OCI-LY7 (cell line): ENCODE data around the gene COL6A3. TPM values are rescaled to one million over a fixed set of nuclear protein-coding genes. Genes with fewer than 3 reads are reported as not detected.

Experiments used
- BruUV-seq: library from RNA; stranded (reverse); fragments of 400-500 nt; replicated peaks from 2 replicates; lab custom pipeline; 2021; lab: Mats Ljungman, UMichigan
- CTCF ChIA-PET: fragments of 300-600 bp; sonication (Branson Sonifier 250); formaldehyde crosslinking; loops from one replicate; lab custom pipeline; 2022; ENCODE audit warnings: antibody characterized with exemption; ENCODE audit not compliant: unreplicated experiment; lab: Charles Lee
- POLR2A ChIA-PET: fragments of 300-600 bp; sonication (Branson Sonifier 250); formaldehyde crosslinking; loops from one replicate; lab custom pipeline; 2022; ENCODE audit warnings: antibody characterized with exemption; lab: Charles Lee
- DNase-seq: peaks from one replicate; pipeline ENCODE4 v3.0.0-alpha.2; 2015; ENCODE audit warnings: low spot score
- H2AFZ ChIP-seq: fragments of 200-600 bp; sonication (generic), shearing (Covaris generic); 2 replicates; pipeline ENCODE4 v1.6.1; 2014; ENCODE audit warnings: mild to moderate bottlenecking, antibody characterized with exemption, low read length, moderate library complexity
- H3K27ac ChIP-seq: fragments of 200-600 bp; sonication (generic); 2 replicates; pipeline ENCODE4 v1.5.1; 2014; ENCODE audit warnings: mixed run types, low read depth, mild to moderate bottlenecking, moderate library complexity, low read length, inconsistent platforms; ENCODE audit not compliant: poor library complexity, severe bottlenecking
- H3K36me3 ChIP-seq: fragments of 200-600 bp; sonication (generic); 2 replicates; pipeline ENCODE4 v1.6.1; 2014; ENCODE audit warnings: mild to moderate bottlenecking, antibody characterized with exemption, low read length, moderate library complexity, mixed read lengths; ENCODE audit not compliant: insufficient read depth
- H3K4me1 ChIP-seq: fragments of 200-600 bp; sonication (generic); 2 replicates; pipeline ENCODE4 v1.5.1; 2014; ENCODE audit warnings: mild to moderate bottlenecking, low read length; ENCODE audit not compliant: insufficient read depth, poor library complexity, severe bottlenecking
- H3K4me2 ChIP-seq: fragments of 200-600 bp; sonication (generic); 2 replicates; pipeline ENCODE4 v1.6.1; 2014; ENCODE audit warnings: mild to moderate bottlenecking, low read length
- H3K4me3 ChIP-seq: fragments of 200-600 bp; sonication (generic); 2 replicates; pipeline ENCODE4 v1.5.1; 2014; ENCODE audit warnings: mild to moderate bottlenecking, low read depth, low read length; ENCODE audit not compliant: poor library complexity, severe bottlenecking
- H3K79me2 ChIP-seq: fragments of 200-600 bp; sonication (generic); 2 replicates; pipeline ENCODE4 v1.6.1; 2016; ENCODE audit warnings: low read depth, mild to moderate bottlenecking, low read length, moderate library complexity, mixed read lengths; ENCODE audit not compliant: insufficient read depth
- H3K9me2 ChIP-seq: fragments of 200-600 bp; sonication (generic); 2 replicates; pipeline ENCODE4 v1.6.1; 2016; ENCODE audit warnings: mild to moderate bottlenecking, low read length, mixed read lengths; ENCODE audit not compliant: insufficient read depth
- H3K9me3 ChIP-seq: fragments of 200-600 bp; sonication (generic); 2 replicates; pipeline ENCODE4 v1.6.1; 2014; ENCODE audit warnings: mild to moderate bottlenecking, mixed run types, low read length, mixed read lengths
- H4K20me1 ChIP-seq: fragments of 200-600 bp; sonication (generic); 2 replicates; pipeline ENCODE4 v1.6.1; 2014; ENCODE audit warnings: mild to moderate bottlenecking, antibody characterized with exemption, low read length, moderate library complexity, mixed read lengths; ENCODE audit not compliant: insufficient read depth
- EZH2phosphoT487 ChIP-seq: fragments of 200-600 bp; sonication (generic); IDR thresholded peaks from 2 replicates; pipeline ENCODE4 v1.6.1; 2018; ENCODE audit warnings: low read depth, borderline replicate concordance, mild to moderate bottlenecking, mixed run types, antibody characterized with exemption, low read length, moderate library complexity, mixed read lengths
- intact Hi-C: fragments of 100-400 bp; cut with micrococcal nuclease; formaldehyde crosslinking; loops from one replicate; pipeline ENCODE4 v1.10.0; 2022; ENCODE audit not compliant: unreplicated experiment
- total RNA-seq, 2 experiments: library from RNA; depleted of rRNA in 1 of 2; stranded (reverse); fragments of >200 nt in 1 of 2; shearing (Covaris generic) in 1 of 2; gene quantifications; 2 replicates each; pipeline ENCODE4 v1.2.3, GENCODE V29; 2014 to 2022
- TF ChIP-seq, protein P1 (sequence below): fragments of 200-600 bp; sonication (generic); conservative IDR thresholded peaks from 2 replicates; pipeline ENCODE4 v1.5.1; 2014; ENCODE audit warnings: mild to moderate bottlenecking, antibody characterized with exemption, low read length, moderate library complexity, mixed read lengths

The COL6A3 gene
- total RNA-seq, 2 experiments from 2014 or later = not detected

DNA sequence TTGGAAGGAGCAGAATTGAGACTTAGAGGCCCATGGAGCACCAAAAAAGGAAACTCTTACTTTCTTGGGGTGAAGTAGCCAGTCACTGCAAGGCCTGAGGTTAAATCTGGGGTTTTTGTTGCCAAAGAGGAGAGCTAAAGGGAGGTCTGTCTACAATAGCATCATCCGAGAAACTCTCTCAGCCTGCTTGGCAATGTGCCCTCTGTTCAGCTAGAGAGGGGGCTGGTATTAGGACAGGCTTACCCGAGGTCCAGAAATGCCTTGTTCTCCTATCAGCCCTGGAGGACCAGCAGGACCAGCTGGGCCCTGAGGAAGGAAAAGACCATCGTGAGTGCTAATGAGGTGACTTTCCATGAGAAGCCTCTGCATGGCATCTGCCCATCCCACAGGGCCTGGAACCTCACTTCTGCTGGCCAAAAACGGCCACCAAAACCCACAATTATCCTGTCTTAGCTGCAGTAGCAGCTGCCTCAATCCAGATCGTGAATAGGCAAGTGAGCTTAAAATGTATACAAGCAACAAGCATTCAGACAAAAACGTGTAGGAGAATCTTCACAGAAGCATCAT lies 61.6 kb downstream of the COL6A3 start:
- Histone ChIP-seq H3K9me2 (no peaks in the 10 kb centered on the region), H3K4me2 (no peak overlapping the region), H3K27ac (no peak overlapping the region), H3K4me1 (no peaks in the 10 kb centered on the region), H3K4me3 (no peak overlapping the region), H3K36me3 (no peaks in the 10 kb centered on the region), H3K9me3 (no peaks in the 10 kb centered on the region), H4K20me1 (no peaks in the 10 kb centered on the region), H3K79me2 (no peaks in the 10 kb centered on the region), H2AFZ (no peak overlapping the region)
- intact Hi-C loops = no loop called here
- TF ChIP-seq EZH2phosphoT487 = no peak
- TF ChIP-seq, protein P1, sequence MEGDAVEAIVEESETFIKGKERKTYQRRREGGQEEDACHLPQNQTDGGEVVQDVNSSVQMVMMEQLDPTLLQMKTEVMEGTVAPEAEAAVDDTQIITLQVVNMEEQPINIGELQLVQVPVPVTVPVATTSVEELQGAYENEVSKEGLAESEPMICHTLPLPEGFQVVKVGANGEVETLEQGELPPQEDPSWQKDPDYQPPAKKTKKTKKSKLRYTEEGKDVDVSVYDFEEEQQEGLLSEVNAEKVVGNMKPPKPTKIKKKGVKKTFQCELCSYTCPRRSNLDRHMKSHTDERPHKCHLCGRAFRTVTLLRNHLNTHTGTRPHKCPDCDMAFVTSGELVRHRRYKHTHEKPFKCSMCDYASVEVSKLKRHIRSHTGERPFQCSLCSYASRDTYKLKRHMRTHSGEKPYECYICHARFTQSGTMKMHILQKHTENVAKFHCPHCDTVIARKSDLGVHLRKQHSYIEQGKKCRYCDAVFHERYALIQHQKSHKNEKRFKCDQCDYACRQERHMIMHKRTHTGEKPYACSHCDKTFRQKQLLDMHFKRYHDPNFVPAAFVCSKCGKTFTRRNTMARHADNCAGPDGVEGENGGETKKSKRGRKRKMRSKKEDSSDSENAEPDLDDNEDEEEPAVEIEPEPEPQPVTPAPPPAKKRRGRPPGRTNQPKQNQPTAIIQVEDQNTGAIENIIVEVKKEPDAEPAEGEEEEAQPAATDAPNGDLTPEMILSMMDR = no peak
- BruUV-seq = no TSS peak
- ChIA-PET POLR2A (interaction anchor here (0.7 to 2.1 kb wide), 3 partner anchors 10 to 252 kb away, joined by 3 to 5 read pairs (median 3); no protein-coding TSS in a partner anchor), CTCF (no interaction called here)
- DNase-seq = no peak

DNA sequence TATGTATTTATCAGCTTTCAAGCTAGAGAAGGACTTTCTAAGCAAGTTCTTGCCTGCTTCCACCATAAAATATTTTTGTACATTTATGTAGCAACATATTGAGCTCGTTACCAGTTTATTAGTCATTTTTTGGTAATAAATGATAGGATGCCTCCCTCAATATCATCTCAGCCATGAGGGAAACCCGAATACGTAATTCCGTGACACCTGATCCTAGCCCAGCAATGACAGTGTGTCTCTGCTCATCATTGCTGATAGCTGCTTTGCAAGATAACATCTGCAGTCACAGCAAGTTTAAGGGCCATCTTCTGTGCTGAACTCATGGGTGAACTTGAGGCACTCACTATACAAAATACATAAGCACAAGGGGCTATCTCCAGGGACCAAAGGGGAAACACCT lies 62.2 kb downstream of the COL6A3 start:
- no peaks in the 10 kb centered on the region for H3K36me3 ChIP-seq
- DNase-seq = no peak
- no peak overlapping the region for H2AFZ ChIP-seq
- intact Hi-C loops = no loop called here
- H3K4me1 ChIP-seq = no peaks in the 10 kb centered on the region
- H3K9me2 ChIP-seq = no peaks in the 10 kb centered on the region
- CTCF ChIA-PET = no interaction called here
- no peaks in the 10 kb centered on the region for H3K79me2 ChIP-seq
- H3K27ac ChIP-seq = no peak overlapping the region
- no peak overlapping the region for H3K4me2 ChIP-seq
- TF ChIP-seq, protein P1 = no peak
- no peak for TF ChIP-seq EZH2phosphoT487
- H3K4me3 ChIP-seq = no peak overlapping the region
- no peaks in the 10 kb centered on the region for H3K9me3 ChIP-seq
- no peaks in the 10 kb centered on the region for H4K20me1 ChIP-seq
- BruUV-seq = no TSS peak
- POLR2A ChIA-PET = interaction anchor here (1.4 to 2.1 kb wide), 2 partner anchors 9 to 15 kb away, joined by 3 to 5 read pairs; no protein-coding TSS in a partner anchor

DNA sequence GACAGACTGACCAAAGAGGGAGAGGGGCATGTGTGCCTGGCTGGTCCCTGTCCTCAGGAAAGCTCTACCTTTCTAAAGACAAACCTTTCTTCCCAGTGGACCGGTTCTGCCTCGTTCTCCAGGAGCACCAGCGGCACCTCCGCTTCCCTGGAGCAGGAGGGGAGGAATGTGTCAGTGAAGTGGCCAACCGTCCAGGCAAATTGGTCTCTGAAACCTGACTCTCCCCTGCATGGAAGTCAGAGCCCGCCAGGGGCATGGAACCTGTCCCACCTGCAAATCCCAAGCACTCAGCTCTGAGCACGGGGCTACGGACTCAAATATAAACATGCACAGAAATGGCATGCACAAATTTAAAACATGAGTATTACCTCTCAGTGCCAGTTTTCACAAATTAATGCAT lies 62.9 kb downstream of the COL6A3 start:
- Histone ChIP-seq H3K79me2 (no peaks in the 10 kb centered on the region), H2AFZ (no peak overlapping the region), H3K9me2 (no peaks in the 10 kb centered on the region), H3K27ac (no peak overlapping the region), H3K4me3 (no peak overlapping the region), H3K9me3 (no peaks in the 10 kb centered on the region), H4K20me1 (no peaks in the 10 kb centered on the region), H3K4me1 (no peaks in the 10 kb centered on the region), H3K4me2 (no peak overlapping the region), H3K36me3 (no peaks in the 10 kb centered on the region)
- ChIA-PET CTCF (no interaction called here), POLR2A (interaction anchor here (1.4 to 2.1 kb wide), 2 partner anchors 8 to 14 kb away, joined by 3 to 5 read pairs; no protein-coding TSS in a partner anchor)
- TF ChIP-seq EZH2phosphoT487 = no peak
- TF ChIP-seq, protein P1 = no peak
- DNase-seq = no peak
- no TSS peak for BruUV-seq
- intact Hi-C loops = no loop called here
